ENCODE data around the gene TWSG1.
"Not testable (repeated sequence)": the region's sequence is repeated elsewhere in the genome, so short reads cannot be mapped to it uniquely, and the experiment has no call there.

Gene TWSG1

GRCh38 chr18:9335697-9336045 is 1.1 kb downstream of the TWSG1 start:
- no peak for DNase-seq (ENCODE audit: low read depth in 2 of 2)

- DNase-seq (ENCODE audit: low read depth in 2 of 2), result no peak
These were observed 2.3 kb downstream of the TWSG1 start for GRCh38 chr18:9336827-9337226.

GRCh38 chr18:9337873-9338272 is 3.3 kb downstream of the TWSG1 start:
- DNase-seq (ENCODE audit: low read depth in 2 of 2), result no peak

- no peak for DNase-seq (ENCODE audit: low read depth in 2 of 2)
These were observed 5.9 kb downstream of the TWSG1 start for GRCh38 chr18:9340472-9340871.

GRCh38 chr18:9343577-9343976 is 9.0 kb downstream of the TWSG1 start:
- no peak for DNase-seq (ENCODE audit: low read depth in 2 of 2)

- no peak for DNase-seq (ENCODE audit: low read depth in 2 of 2)
These were observed 12.2 kb downstream of the TWSG1 start for GRCh38 chr18:9346775-9347174.

GRCh38 chr18:9348079-9348671 is 13.6 kb downstream of the TWSG1 start:
- DNase-seq (ENCODE audit: low read depth in 2 of 2), result no peak

- no peak for DNase-seq (ENCODE audit: low read depth in 2 of 2)
These were observed 14.2 kb downstream of the TWSG1 start for GRCh38 chr18:9348766-9349165.

- DNase-seq (ENCODE audit: low read depth in 2 of 2), result no peak
These were observed 19.0 kb downstream of the TWSG1 start for GRCh38 chr18:9353596-9353995.

GRCh38 chr18:9354256-9354655 is 19.7 kb downstream of the TWSG1 start:
- no peak for DNase-seq (ENCODE audit: low read depth in 2 of 2)

GRCh38 chr18:9356976-9357375 is 22.4 kb downstream of the TWSG1 start:
- DNase-seq (ENCODE audit: low read depth in 2 of 2), result no peak

GRCh38 chr18:9359796-9360195 is 25.2 kb downstream of the TWSG1 start:
- no peak for DNase-seq (ENCODE audit: low read depth in 2 of 2)

- DNase-seq (ENCODE audit: low read depth in 2 of 2), result no peak
These were observed 26.6 kb downstream of the TWSG1 start for GRCh38 chr18:9361191-9361590.

GRCh38 chr18:9362869-9363268 is 28.3 kb downstream of the TWSG1 start:
- DNase-seq (ENCODE audit: low read depth in 2 of 2), result no peak

- DNase-seq (ENCODE audit: low read depth in 2 of 2), result no peak
These were observed 29.7 kb downstream of the TWSG1 start for GRCh38 chr18:9364242-9364641.

- no peak for DNase-seq (ENCODE audit: low read depth in 2 of 2)
These were observed 30.8 kb downstream of the TWSG1 start for GRCh38 chr18:9365406-9365805.

GRCh38 chr18:9366126-9366714 is 31.6 kb downstream of the TWSG1 start:
- DNase-seq (ENCODE audit: low read depth in 2 of 2), result no peak

- DNase-seq (ENCODE audit: low read depth in 2 of 2), result not testable (repeated sequence)
These were observed 38.7 kb downstream of the TWSG1 start for GRCh38 chr18:9373254-9373653.

- DNase-seq (ENCODE audit: low read depth in 2 of 2), result no peak
These were observed 44.5 kb downstream of the TWSG1 start for GRCh38 chr18:9379118-9379517.

- no peak for DNase-seq (ENCODE audit: low read depth in 2 of 2)
These were observed 45.5 kb downstream of the TWSG1 start for GRCh38 chr18:9380101-9380500.

- DNase-seq (ENCODE audit: low read depth in 2 of 2), result no peak
These were observed 46.2 kb downstream of the TWSG1 start for GRCh38 chr18:9380621-9381395.

GRCh38 chr18:9386879-9387278 is 52.3 kb downstream of the TWSG1 start:
- no peak for DNase-seq (ENCODE audit: low read depth in 2 of 2)

GRCh38 chr18:9387891-9388290 is 53.3 kb downstream of the TWSG1 start:
- no peak for DNase-seq (ENCODE audit: low read depth in 2 of 2)
